Sigmoid colon (tissue), 7 donors: ENCODE data around the gene FHAD1. TPM values are rescaled to one million over a fixed set of nuclear protein-coding genes. Genes with fewer than 3 reads are reported as not detected.

Experiments
- DNase-seq: peaks from one replicate; pipeline ENCODE4 v3.0.0-alpha.2; 2019
- H3K27ac ChIP-seq, 4 donors: fragments of 200-600 bp; sonication (generic); one replicate each; pipeline ENCODE4 v1.5.1; 2016 to 2019; ENCODE audit warnings: mild to moderate bottlenecking in 1 of 4
- H3K27me3 ChIP-seq, 3 donors: fragments of 200-600 bp; sonication (generic); one replicate each; pipeline ENCODE4 v1.5.1; 2019; ENCODE audit warnings: mild to moderate bottlenecking in 1 of 3
- H3K36me3 ChIP-seq, 4 donors: fragments of 200-600 bp; sonication (generic); one replicate each; pipeline ENCODE4 v1.5.1; 2016 to 2019
- H3K4me1 ChIP-seq, 4 donors: fragments of 200-600 bp; sonication (generic); one replicate each; pipeline ENCODE4 v1.5.1; 2017 to 2019
- H3K4me3 ChIP-seq, 4 donors: fragments of 200-600 bp; sonication (generic); one replicate each; pipeline ENCODE4 v1.5.1; 2017 to 2019; ENCODE audit warnings: mild to moderate bottlenecking in 2 of 4, moderate library complexity in 1 of 4
- H3K9me3 ChIP-seq, 4 donors: fragments of 200-600 bp in 3 of 4; sonication (generic) in 3 of 4; one replicate each; pipeline versions ENCODE4 v1.5.1 to v1.6.1; 2013 to 2019
- EP300 ChIP-seq, 4 donors: sonication (generic); formaldehyde crosslinking; IDR thresholded peaks; one replicate each; pipeline ENCODE4 v1.6.1; 2017; ENCODE audit warnings: antibody characterized with exemption in 4 of 4
- POLR2A ChIP-seq, 2 donors: fragments of 450-650 bp; IDR thresholded peaks; one replicate each; pipeline ENCODE4 v1.6.1; 2016; ENCODE audit warnings: antibody characterized with exemption in 2 of 2, mild to moderate bottlenecking in 2 of 2, moderate library complexity in 2 of 2
- POLR2AphosphoS5 ChIP-seq, 4 donors: sonication (generic); formaldehyde crosslinking; IDR thresholded peaks; one replicate each; pipeline ENCODE4 v1.6.1; 2017; ENCODE audit warnings: antibody characterized with exemption in 4 of 4
- WGBS, 2 donors: extraction: QIAGEN DNeasy Blood & Tissue Kit; methylation state at CpG; one replicate each; pipeline ENCODE4 v1.1.7; 2013; 5-methylcytosine and 5-hydroxymethylcytosine counted together
- intact Hi-C: fragments of 100-400 bp; cut with DNase I; formaldehyde crosslinking; loops from one replicate; pipeline ENCODE4 v1.15.1; 2023
- polyA plus RNA-seq, 3 donors: library from polyadenylated mRNA; stranded (reverse); fragments of 200-250 nt; gene quantifications; one replicate each; pipeline ENCODE4 v1.2.3, GENCODE V29; 2013
- total RNA-seq, 4 donors: library from RNA; depleted of rRNA; stranded (reverse); fragments of >200 nt; gene quantifications; one replicate each; pipeline ENCODE4 v1.1.0, GENCODE V29; 2016
- TF ChIP-seq, protein P1 (sequence below), 4 experiments: fragments of 450-650 bp in 3 of 4; fragments of 200-600 bp in 1 of 4; IDR thresholded peaks; one replicate each; pipeline ENCODE4 v1.5.1; 2016 to 2019; ENCODE audit warnings: antibody characterized with exemption in 4 of 4, mild to moderate bottlenecking in 3 of 4, moderate library complexity in 2 of 4
- donor health status: healthy with polysubstance abuse.
- donor health status: Bipolar disorder and iron deficiency.
- donor health status: healthy.

The FHAD1 gene
- total and polyA plus RNA-seq, 7 donors = 0.27 to 1.8 (median 0.92) TPM; not detected in 2

DNA sequence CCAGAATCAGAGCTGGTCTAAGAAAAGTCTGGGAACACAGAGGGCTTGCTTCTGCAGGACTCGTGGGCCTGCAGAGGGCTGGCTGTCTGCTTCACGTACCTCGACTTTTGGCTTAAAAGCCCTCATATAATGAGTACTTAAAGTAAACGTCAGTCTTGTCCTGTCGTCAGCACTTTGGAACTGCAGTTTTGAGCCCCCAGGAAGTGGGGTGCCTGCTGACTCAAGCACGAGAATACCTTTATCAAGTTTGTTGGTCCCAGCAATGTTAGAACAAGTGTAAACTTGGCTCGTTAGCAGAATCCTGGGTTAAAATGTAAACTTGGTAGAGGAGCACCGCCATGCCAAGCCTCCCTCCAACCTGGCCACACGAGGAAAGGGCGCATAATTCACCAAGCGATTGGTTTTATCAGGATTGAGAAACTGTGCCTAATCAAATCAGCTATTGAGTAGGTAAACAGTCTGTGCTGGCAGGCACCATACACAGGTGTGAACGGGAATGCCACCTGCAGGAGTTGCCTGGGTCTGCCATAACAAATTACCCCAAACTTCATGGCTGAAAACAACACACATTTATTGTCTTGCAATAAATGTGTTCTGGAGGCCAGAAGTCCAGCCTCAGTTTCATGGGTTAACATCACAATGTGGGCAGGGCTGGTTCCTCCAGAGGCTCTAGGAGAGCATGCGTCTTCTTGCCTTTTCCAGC lies 45.0 kb upstream of the FHAD1 start:
- WGBS, 2 donors = 18 to 69% methylated on average over 13 of the region's 13 CpGs
- Histone ChIP-seq H3K27ac (peak overlapping the region in 3 of 4 donors; percentile 74 to 80 (median 78)), H3K4me1 (peaks cover 0 to 53% (median 52%) of the 10 kb centered on the region in 4 donors), H3K36me3 (no peaks in the 10 kb centered on the region), H3K4me3 (no peak overlapping the region), H3K27me3 (no peaks in the 10 kb centered on the region), H3K9me3 (no peaks in the 10 kb centered on the region)
- DNase-seq = no peak
- intact Hi-C loops = loop anchor here (5.0 kb wide), 1 partner anchor 40 kb away; no protein-coding TSS in a partner anchor
- TF ChIP-seq EP300 (IDR thresholded peaks at IDR 0.05) (no peak), POLR2A (IDR thresholded peaks at IDR 0.05) (no peak), POLR2AphosphoS5 (IDR thresholded peaks at IDR 0.05) (no peak)
- TF ChIP-seq, protein P1, sequence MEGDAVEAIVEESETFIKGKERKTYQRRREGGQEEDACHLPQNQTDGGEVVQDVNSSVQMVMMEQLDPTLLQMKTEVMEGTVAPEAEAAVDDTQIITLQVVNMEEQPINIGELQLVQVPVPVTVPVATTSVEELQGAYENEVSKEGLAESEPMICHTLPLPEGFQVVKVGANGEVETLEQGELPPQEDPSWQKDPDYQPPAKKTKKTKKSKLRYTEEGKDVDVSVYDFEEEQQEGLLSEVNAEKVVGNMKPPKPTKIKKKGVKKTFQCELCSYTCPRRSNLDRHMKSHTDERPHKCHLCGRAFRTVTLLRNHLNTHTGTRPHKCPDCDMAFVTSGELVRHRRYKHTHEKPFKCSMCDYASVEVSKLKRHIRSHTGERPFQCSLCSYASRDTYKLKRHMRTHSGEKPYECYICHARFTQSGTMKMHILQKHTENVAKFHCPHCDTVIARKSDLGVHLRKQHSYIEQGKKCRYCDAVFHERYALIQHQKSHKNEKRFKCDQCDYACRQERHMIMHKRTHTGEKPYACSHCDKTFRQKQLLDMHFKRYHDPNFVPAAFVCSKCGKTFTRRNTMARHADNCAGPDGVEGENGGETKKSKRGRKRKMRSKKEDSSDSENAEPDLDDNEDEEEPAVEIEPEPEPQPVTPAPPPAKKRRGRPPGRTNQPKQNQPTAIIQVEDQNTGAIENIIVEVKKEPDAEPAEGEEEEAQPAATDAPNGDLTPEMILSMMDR (IDR thresholded peaks at IDR 0.05) = no peak

DNA sequence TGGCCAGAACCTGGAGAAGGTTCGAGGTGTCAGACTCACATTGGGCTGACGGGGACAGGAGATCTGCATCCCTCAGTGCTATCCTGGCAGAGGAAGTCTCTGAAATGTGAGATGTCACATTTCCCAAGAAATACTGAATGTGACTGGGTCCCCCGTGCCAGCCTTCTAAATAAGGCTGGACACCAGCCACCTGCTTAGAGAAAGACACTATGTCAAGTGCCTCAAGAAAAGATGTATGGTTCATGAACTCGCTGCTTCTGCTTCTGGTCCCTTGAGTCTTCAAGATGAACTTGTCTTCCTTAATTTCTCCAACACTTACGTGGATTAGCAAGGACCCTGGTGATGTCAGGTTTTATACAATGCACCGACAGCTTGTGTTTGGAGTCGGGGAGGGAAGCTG lies 42.1 kb upstream of the FHAD1 start:
- TF ChIP-seq, protein P1 (IDR thresholded peaks at IDR 0.05) = no peak
- TF ChIP-seq POLR2A (IDR thresholded peaks at IDR 0.05) (no peak), POLR2AphosphoS5 (IDR thresholded peaks at IDR 0.05) (no peak), EP300 (IDR thresholded peaks at IDR 0.05) (no peak)
- H3K9me3 ChIP-seq = no peaks in the 10 kb centered on the region
- H3K4me3 ChIP-seq = no peak overlapping the region
- no peaks in the 10 kb centered on the region for H3K36me3 ChIP-seq
- peak overlapping the region in 3 of 4 donors; percentile 56 to 80 (median 78) for H3K27ac ChIP-seq
- H3K27me3 ChIP-seq = no peaks in the 10 kb centered on the region
- 91 to 92% methylated on average over 7 of the region's 7 CpGs for WGBS, 2 donors
- no peak for DNase-seq
- intact Hi-C loops = loop anchor here (5.0 kb wide), 1 partner anchor 37 kb away; no protein-coding TSS in a partner anchor
- H3K4me1 ChIP-seq = peaks cover 0 to 74% (median 57%) of the 10 kb centered on the region in 4 donors

DNA sequence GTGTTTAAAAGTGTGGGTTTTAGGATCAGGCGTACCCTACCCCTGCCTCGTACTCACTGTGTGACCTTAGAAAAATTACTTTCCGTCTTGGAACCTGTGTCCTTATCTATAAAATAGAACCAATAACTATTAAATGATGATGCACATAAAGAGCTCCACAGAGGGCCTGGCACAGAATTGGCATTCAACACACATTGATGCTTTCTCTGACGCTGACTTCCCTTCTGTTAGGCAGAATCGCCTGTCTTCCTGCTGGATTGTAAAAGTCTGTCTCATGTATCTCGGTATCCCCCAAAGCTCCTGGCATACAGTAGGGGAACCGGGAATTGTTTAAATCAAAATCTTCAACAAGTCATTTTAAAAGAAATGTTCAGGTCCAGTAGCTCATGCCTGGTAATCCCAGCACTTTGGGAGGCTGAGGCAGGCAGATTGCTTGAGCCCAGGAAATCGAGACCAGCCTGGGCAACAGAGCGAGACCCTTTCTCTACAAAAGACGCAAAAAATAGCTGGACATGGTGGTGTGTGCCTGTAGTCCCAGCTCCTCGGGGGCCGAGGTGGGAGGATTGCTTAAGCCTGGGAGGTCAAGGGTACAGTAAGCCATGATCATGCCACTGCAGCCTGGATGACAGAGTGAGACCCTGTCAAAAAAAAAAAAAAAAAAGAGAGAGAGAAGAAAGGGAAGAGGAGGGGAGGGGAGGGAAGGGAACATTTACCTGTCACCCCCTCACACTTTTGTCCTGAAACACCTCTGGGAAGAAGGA lies 41.3 kb upstream of the FHAD1 start:
- TF ChIP-seq POLR2A (IDR thresholded peaks at IDR 0.05) (no peak), POLR2AphosphoS5 (IDR thresholded peaks at IDR 0.05) (no peak), EP300 (IDR thresholded peaks at IDR 0.05) (no peak)
- TF ChIP-seq, protein P1 (IDR thresholded peaks at IDR 0.05) = no peak
- no peaks in the 10 kb centered on the region for H3K36me3 ChIP-seq
- intact Hi-C loops = no loop called here
- DNase-seq = peak; percentile 33
- WGBS, 2 donors = 88 to 90% methylated on average over 12 of the region's 12 CpGs
- H3K4me3 ChIP-seq = no peak overlapping the region
- H3K4me1 ChIP-seq = peaks cover 0 to 69% (median 49%) of the 10 kb centered on the region in 4 donors
- H3K27ac ChIP-seq = peak overlapping the region in 3 of 4 donors; percentile 56 to 80 (median 78)
- H3K9me3 ChIP-seq = no peaks in the 10 kb centered on the region
- no peaks in the 10 kb centered on the region for H3K27me3 ChIP-seq

DNA sequence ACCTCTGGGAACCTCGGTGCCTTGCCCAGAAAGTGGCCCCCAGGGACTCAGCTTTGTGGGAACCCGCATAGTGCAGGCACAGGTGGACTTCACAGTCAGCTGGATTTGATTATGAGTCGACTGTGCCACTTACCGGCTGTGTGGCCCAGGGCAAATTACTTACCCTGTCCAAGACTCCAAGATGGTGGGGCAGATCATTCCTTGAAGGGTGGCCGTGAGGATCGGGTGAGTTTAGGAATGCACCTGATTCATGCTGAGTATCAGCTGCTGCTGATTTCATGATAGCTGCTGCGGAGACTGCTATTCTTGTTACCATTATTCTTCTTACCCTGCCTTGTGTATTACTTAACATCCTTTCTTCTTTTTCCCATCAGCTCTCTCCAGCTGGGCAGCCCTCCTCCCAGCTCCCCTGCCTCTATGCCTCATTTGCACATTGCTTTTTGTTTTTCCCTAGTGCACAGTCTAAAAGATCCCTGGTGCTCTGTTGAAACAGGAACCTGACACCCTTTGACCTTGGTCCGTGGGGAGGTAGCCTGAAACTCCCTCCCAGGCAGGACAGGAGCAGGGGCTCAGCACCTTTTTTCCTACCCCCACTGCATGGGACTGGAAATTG lies 40.5 kb upstream of the FHAD1 start:
- DNase-seq = peak; percentile 58
- Histone ChIP-seq H3K27me3 (no peaks in the 10 kb centered on the region), H3K4me3 (no peak overlapping the region), H3K9me3 (no peaks in the 10 kb centered on the region), H3K27ac (peak overlapping the region in 3 of 4 donors; percentile 56 to 80 (median 78)), H3K4me1 (peaks cover 0 to 61% (median 42%) of the 10 kb centered on the region in 4 donors), H3K36me3 (no peaks in the 10 kb centered on the region)
- intact Hi-C loops = no loop called here
- TF ChIP-seq POLR2A (IDR thresholded peaks at IDR 0.05) (no peak), EP300 (IDR thresholded peaks at IDR 0.05) (no peak), POLR2AphosphoS5 (IDR thresholded peaks at IDR 0.05) (no peak)
- TF ChIP-seq, protein P1 (IDR thresholded peaks at IDR 0.05) = no peak
- 63 to 79% methylated on average over 8 of the region's 8 CpGs for WGBS, 2 donors
